GM18520 (cell line): ENCODE results near the gene MAGI2.

Source experiments
- ATAC-seq: cut with Tn5 transposase; IDR thresholded peaks from one replicate; pipeline ENCODE4 v1.9.1; 2021; ENCODE audit not compliant: unreplicated experiment

Gene MAGI2

GRCh38 chr7:79308192-79308591 lies 145.3 kb downstream of the MAGI2 start:
- no peak for ATAC-seq

DNA sequence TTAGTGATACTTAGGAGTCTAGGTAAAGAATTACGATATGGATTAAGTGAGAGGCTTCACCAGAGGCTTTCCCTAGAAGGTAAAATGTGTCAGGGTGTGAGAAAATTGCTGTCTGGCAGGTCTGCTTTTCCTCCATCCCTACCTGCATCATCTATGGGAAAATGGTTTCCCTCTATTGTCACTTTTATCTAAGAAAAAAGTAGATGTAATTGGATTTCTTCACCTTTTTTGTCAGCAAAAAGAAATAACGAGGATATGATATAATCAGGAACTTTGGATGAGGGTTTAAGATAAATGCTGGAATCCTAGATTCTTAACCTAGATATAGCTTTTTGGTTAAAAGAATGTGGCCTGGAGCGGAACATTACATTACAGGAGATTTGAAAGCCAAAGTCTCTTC lies 146.1 kb downstream of the MAGI2 start:
- no peak for ATAC-seq

DNA sequence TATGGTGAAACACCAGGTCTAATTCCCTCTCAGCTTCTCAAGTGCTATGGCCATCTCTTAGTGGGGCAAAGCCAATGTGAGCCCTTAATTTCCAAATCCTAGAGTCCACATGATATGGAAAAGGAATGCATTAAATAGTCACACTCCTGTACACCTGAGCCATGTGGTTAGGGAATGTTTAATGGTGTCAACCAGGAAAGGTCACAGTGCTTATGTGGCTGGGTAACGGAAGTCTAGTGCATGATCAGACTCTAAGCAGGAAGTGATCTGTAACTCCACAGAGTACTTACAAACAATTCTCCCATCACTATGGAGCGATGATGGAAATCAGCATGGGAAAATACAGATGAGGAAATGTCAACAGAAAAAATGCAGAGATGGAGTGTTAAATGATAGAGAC lies 148.8 kb downstream of the MAGI2 start:
- no peak for ATAC-seq

DNA sequence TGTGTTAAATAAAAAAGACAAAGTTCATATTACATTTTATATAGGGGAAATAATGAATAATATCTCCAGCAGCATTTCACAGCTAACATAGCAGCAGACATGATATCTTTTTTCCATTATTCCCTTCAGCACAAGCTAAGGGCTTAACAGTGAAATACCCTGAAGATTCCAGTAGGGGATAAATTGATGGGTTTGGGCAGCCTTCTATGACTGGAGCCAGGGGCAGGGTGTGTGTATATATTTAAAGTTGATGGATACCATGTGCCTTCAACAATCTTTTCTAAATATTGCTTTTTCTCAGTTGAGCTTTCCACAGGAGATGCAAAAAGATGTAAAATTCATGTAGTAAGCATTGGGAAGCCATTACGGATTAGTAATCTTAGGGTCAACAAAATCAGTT lies 151.2 kb downstream of the MAGI2 start:
- ATAC-seq: no peak

DNA sequence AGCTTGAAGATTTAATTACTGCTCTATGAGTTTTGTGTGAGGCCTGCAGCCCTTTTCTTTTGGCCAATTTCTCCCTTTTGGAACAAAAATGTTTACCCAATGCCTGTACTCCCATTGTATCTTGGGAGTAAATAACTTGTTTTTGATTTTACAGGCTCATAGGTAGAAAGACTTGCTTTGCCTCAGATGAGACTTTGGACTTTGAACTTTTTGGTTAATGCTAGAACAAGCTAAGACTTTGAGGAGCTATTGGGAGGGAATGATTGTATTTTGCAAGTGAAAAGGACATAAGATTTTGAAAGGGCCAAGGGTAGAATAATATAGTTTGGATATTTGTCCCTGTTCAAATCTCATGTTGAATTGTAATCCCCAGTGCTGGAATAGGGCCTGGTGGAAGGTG lies 152.0 kb downstream of the MAGI2 start:
- no peak for ATAC-seq

DNA sequence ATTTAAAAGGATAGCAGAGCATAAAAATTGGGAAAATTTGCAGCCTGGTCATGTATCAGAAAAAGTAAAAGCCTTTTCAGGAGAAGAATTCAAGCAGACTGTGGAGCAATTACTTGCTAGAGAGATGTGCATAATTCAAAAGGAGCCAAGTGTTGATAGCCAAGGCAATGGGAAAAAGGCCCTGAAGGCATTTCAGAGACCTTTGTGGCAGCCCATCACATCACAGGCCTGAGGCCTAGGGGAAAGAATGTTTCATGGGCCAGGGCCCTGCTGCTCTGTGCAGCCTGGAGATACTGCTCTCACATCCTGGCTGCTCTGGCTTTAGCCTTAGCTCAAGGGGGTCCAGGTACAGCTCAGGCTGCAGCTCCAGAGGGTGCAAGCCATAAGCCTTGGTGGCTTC lies 152.9 kb downstream of the MAGI2 start:
- ATAC-seq: no peak

- ATAC-seq: no peak
Measured at GRCh38 chr7:79298145-79298760, 155.2 kb downstream of the MAGI2 start.

DNA sequence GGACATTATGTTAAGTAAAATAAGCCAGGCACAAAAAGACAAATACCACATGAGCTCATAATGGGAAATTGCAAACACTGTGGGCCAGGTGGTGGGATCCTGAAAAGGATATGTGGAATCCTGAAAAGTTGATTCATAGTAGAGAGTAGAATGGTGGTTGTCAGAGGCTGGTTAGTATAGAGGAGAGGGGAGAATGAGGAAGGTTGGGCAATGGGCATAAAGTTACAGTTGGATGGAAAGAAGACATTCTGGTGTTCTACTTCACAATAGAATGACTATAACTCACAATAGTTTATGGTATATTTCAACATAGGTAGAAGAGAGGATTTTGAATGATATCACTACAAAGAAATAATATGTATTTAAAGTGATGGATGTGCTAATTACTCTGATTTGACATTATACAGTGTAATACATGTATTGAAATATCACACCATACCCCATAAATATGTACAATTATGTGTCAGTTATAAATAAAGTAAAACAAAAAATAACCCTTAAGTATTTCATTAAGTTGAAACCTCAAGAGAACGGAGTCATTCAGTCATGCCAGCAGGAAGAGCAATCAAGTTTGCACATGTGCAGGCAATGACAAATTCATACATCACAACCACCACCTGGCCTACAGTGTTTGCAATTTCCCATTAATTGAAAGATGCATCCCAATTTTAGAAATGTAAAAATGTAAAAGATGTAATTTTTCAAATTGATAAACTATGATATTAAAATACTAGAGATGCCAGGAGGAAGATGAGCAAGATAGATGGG lies 156.7 kb downstream of the MAGI2 start:
- ATAC-seq: no peak

DNA sequence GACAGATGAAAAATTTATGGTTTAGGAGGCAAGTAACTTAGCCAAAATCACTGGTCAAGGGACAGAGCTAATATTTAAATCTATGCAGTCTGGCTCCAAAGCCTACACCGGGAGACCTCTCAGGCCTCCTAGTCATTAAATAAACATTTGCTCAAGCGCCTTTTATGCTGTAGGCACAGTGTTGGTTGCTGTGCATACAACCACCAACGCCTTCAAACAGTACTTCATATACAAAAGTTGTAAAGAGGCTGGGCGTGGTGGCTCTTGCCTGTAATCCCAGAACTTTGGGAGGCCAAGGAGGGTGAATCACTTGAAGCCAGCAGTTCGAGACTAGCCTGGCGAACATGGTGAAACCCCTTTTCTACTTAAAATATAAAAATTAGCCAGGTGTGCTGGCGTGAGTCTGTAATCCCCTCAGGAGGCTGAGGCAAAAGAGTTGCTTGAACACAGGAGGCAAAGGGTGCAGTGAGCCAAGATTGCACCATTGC lies 159.8 kb downstream of the MAGI2 start:
- no peak for ATAC-seq

DNA sequence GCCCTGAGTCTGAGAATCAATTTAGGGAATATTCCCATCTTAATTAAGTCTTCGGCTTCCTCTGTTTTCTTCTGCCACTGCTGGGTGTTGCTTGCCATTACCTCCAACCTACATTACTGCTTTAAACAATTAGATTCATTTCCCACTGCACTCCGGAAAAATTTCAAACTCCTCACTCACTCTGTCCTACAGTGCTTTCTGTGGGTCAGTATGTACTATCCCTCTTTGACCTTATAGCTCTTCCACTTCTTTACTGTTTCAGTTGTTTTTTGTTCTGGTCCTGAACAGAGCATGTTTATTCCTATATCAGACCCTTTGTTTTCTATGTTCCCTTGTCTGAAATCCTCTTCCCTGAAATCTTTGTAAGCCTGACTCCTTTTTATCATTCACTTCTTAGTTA lies 160.6 kb downstream of the MAGI2 start:
- ATAC-seq: no peak

- no peak for ATAC-seq
Measured at GRCh38 chr7:79291498-79291865, 162.0 kb downstream of the MAGI2 start.

DNA sequence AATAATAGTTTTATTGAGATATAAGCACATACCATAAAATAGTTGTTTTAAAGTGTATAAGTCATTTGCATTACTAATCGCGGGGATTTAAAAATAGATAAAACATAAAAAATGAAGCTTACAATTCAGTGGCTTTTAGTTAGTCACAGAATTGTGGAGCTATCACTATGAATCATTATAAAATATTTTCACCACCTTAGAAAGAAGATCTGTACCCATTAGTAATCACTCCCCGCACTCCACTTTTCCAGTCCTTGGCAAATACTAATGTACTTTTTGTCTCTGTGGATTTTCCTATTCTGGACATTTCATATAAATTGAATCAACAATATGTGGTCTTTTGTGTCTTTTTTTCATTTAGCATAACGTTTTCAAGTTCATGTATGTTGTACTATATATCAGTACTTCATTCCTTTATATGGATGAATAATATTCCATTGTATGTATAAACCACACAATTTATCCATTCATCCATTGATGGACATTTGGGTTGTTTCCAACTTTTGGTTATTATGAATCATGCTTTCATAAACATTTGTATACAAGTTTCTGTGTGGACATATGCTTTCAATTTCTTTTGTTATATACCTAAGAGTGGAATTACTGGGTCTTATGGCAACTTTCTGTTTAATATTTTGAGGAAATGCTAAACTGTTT lies 162.5 kb downstream of the MAGI2 start:
- ATAC-seq: no peak

DNA sequence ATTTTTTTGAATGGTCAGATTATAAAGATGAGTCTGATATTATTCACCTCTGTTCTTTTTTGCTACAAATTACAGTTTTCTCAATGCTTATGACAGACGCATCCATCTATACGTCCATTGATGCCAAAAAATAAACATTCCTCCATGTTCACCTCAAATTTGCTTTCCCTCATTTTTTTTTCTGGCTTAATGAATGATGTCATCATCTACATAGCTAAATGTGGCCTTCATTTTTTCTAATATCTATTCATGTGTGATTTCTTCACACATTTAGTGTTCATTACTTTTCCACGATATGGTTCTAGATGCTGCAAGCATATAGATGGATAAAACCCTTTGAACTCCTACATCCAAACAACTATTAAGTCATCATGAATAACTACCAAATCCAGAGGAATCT lies 163.1 kb downstream of the MAGI2 start:
- no peak for ATAC-seq

DNA sequence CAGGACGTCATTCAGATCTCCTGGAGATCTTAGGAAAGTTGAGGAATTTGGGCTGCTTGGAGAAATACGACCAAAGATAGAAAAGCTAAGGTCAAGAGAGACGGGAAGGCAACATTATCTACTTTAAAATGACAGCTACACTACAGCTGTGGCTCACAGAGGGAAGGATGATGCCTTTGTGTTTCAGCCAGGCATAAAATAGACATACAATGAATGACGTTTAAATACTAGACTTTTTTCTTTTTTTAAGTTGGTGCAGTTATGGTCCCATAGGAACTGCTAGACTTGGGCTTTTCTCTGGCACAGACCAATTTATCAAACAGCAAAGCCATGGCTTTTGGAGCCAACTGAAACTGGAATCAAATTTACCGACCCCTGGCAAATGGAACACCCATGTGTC lies 164.8 kb downstream of the MAGI2 start:
- ATAC-seq: no peak

GRCh38 chr7:79287981-79288380 lies 165.5 kb downstream of the MAGI2 start:
- no peak for ATAC-seq

DNA sequence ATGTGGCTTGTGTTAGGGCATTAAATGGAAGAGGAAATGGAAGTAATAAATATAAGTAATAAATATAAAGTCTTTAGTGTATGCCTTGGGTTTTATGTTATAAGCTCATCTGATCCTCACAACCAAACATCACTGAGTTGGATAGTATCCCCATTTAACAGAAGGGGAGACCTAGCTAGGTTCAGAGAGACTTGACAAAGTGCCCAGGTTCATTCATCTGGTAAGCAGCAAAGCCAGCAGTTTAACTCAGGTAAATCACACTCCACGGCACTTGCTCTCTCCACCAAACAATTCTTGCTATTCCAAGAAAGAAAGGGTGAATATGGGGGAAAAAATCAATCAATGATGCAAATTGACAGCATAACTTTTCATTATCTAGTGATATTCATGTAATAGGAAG lies 167.3 kb downstream of the MAGI2 start:
- no peak for ATAC-seq

- ATAC-seq: no peak
Measured at GRCh38 chr7:79285756-79286155, 167.7 kb downstream of the MAGI2 start.

- no peak for ATAC-seq
Measured at GRCh38 chr7:79284211-79284610, 169.3 kb downstream of the MAGI2 start.

GRCh38 chr7:79282882-79283602 lies 170.4 kb downstream of the MAGI2 start:
- no peak for ATAC-seq

DNA sequence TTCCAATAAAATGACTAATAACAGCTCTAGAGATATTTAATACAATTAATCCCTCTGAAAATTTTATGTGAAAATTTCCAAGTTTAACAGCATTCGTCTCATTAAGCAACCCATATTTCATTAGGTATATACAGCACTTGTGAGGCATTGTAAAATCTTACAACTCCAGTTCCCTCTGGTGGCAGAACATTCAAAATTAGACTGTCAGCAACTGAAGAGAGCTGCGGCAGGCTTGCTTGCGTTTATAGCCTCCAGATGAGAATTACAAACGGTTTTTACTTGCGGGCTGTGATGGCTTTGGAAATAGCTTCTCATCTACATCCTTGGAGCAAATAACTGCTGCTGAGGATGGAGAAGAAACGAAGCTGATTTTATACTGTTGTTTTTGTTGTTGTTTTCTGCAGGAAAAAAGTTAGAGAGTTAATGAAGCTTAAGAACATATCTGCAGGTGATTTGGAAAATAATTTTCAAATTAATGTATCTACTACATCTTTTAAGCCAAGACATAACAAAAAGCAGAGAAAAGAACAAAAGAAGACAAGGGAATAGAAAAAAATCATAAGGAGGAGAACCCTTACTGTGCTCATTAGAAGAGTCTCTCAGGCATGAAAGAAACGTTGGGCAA lies 171.3 kb downstream of the MAGI2 start:
- ATAC-seq: no peak

DNA sequence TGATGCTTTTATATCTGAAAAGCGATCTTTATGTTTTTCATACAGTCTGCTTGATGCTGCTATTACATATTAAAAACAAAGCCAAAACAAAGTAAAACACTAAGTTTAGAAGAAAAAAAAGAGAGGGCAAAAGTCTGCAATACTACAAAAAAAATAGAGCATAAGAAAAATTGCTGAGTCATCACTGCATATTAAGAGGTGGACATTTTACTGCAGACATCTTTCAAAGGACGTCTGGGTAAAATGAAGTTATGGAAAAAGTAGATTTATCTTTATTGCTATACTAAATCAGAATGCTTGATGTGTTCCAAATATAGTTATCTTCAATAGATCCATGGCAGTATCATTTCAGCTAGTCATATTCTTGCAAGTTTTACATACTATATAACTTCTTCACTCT lies 172.0 kb downstream of the MAGI2 start:
- no peak for ATAC-seq
